Measurements from ENCODE around the gene JUP.

The JUP gene

DNA sequence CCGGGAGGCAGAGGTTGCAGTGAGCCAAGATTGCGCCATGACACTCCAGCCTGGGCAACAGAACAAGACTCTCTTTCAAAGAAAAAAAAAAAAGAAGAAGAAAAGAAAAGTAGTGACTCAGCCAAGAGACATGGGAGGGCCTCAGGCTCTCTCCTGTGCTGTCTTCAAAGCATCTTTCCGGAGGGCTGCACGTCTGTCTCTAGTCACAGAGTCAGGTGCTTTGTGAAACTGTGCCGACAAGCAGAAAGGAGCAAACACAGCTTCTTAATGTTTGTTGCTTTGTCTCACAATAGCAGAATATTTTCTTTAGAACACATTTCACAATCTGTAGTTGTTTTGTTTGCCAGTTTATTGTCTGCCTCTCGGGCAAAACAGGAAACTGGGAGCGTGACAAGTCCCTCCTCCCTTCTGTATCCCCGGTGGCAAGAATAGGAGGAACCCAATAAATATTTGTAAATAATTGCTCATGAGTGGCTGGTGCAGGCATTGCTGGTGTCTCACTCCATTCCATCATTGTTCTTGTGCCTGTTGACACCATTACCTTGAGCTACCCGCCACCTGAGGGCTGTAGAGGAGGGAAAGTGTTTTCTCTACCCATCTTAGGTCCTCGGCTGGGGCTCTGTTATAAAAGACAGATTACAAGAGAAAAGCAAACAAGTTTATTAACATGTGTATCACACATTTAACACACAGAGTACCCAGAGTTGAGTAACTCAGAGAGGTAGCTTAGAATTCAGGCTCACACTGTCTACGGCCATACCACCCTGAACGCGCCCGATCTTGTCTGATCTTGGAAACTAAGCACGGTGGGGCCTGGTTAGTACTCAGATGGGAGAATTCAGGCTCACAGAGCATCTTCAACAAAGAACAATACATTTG lies 68.9 kb downstream of the JUP start:
- no peak for FAIRE-seq

DNA sequence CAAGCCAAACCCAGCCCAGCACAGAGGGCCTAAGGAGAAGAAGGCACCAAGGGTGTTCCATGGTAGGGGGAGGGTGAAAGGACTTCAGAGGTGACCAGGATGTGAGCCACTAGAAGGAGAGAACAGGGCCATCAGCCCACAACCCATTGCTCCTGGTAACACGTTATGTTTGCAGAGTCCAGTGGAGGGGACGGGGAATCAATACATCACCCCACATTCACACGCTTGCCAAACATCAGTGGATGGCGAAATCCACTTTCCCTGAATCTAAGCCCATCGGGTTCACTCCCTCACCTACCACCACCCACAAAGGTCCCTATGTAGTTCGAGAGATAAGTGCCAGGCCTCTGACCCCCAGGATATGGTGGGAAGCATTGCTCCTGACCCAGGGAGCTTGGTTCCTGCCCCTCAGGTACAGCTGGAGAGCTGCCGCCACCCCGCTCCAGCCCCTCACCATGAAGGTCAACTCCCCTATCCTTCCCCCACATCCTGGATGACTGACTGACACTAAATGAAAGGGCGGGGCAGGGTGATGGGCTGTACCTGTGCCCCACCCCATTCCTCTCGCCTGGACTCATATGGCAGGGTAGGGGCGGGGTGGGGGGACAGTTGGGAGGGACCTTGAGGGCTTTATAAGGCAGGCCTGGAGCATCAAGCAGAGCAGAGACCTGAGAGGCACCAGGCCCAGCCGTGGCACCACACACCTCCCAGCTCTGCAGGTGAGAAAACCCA lies 74.7 kb downstream of the JUP start, which contains the start of gene GAST:
GAST (plus strand) TSS at position 663 of the 732 bp plus-strand sequence. CDS start 3,106 bp downstream, outside the sequence.
- no peak for FAIRE-seq

GRCh38 chr17:41710472-41711090 lies 75.9 kb downstream of the JUP start:
- no peak for FAIRE-seq

DNA sequence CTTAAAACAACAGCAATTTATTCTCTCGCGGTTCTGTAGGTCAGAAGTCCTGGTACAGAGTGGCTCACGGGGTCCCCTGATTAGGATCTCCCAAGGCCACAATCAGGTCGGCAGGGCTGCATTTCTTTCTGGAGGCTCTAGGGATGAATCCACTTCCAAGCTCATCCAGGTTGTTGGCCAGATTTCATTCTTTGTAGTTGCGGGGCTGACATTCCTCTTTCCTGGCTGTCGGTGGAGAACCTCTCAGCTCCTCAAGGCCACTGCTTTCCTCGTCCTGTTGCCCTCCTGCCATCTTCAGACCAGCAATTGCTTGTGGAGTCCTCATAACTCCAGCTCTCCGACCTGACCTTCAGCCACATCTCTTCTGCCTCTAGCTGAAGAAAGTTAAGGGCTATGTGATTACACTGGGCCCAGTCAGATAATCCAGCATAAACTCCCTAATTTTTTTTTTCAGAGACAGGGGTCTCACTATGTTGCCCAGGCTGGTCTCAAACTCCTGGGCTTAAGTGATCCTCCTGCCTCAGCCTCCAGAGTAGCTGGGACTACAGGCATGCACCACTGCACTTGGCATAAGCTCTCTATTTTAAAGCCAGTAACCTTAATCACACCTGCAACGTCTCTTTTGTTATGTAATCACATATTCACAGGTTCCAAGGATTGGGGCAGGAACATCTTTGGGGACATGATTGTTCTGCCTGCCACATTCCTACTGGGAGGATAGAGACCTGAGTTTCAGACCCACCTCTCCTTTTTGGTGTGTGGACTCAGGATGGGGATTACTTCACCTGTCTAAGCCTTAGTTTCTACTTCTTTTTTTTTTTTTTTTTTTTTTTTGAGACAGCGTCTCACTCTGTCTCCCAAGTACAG lies 78.5 kb downstream of the JUP start:
- no peak for FAIRE-seq

- FAIRE-seq, result no peak
These were observed 81.1 kb downstream of the JUP start for GRCh38 chr17:41705271-41705991.
